Mesothelial cell of epicardium (in vitro differentiated cells): Measurements from ENCODE around the gene GATD1. TPM values are rescaled to one million over a fixed set of nuclear protein-coding genes. Genes with fewer than 3 reads are reported as not detected.
A peak's percentile ranks its signal among the peaks of the same experiment; 100 is the strongest.

Experiments used
- DNase-seq, 2 experiments: peaks; one replicate each; pipeline ENCODE4 v3.0.0; 2021; ENCODE audit warnings: low spot score in 2 of 2; ENCODE audit not compliant: unreplicated experiment in 2 of 2
- H3K27ac Mint-ChIP-seq: 2 replicates; pipeline ENCODE4 v1.8.0; 2021; ENCODE audit warnings: mixed read lengths
- H3K27me3 Mint-ChIP-seq: 2 replicates; pipeline ENCODE4 v1.8.0; 2021; ENCODE audit warnings: low read depth, mixed read lengths
- H3K36me3 Mint-ChIP-seq: 2 replicates; pipeline ENCODE4 v1.8.0; 2021; ENCODE audit warnings: mixed read lengths
- H3K4me1 Mint-ChIP-seq: 2 replicates; pipeline ENCODE4 v1.8.0; 2021; ENCODE audit warnings: mixed read lengths
- H3K4me3 Mint-ChIP-seq: 2 replicates; pipeline ENCODE4 v1.8.0; 2021; ENCODE audit warnings: mild to moderate bottlenecking, moderate library complexity, mixed read lengths
- H3K9me3 Mint-ChIP-seq: 2 replicates; pipeline ENCODE4 v1.8.0; 2021; ENCODE audit warnings: mixed read lengths
- CTCF ChIP-seq: fragments of 200-600 bp; sonication (generic); IDR thresholded peaks from one replicate; pipeline ENCODE4 v1.5.0; 2021; ENCODE audit warnings: antibody characterized with exemption; ENCODE audit not compliant: unreplicated experiment
- total RNA-seq: library from RNA; stranded (reverse); gene quantifications from 3 replicates; pipeline ENCODE4 v1.2.1, GENCODE V29; 2021

The GATD1 gene
- total RNA-seq, 1 donor from 2014 or later, result 91.2 TPM

GRCh38 chr11:767238-767637, 10.0 kb downstream of the GATD1 start:
- no peaks in the 10 kb centered on the region for H3K4me1 Mint-ChIP-seq
- H3K27ac Mint-ChIP-seq, result no peak overlapping the region
- peaks cover 20% of the 10 kb centered on the region for H3K36me3 Mint-ChIP-seq
- TF ChIP-seq CTCF, result no peak
- no peaks in the 10 kb centered on the region for H3K27me3 Mint-ChIP-seq
- no peak for DNase-seq
- H3K4me3 Mint-ChIP-seq, result no peak overlapping the region
- no peaks in the 10 kb centered on the region for H3K9me3 Mint-ChIP-seq

GRCh38 chr11:766936-767210, 10.4 kb downstream of the GATD1 start:
- H3K4me1 Mint-ChIP-seq, result no peaks in the 10 kb centered on the region
- DNase-seq, result no peak
- no peaks in the 10 kb centered on the region for H3K27me3 Mint-ChIP-seq
- H3K4me3 Mint-ChIP-seq, result no peak overlapping the region
- TF ChIP-seq CTCF, result no peak
- peaks cover 21% of the 10 kb centered on the region for H3K36me3 Mint-ChIP-seq
- H3K9me3 Mint-ChIP-seq, result no peaks in the 10 kb centered on the region
- no peak overlapping the region for H3K27ac Mint-ChIP-seq

- DNase-seq, result no peak
- H3K27ac Mint-ChIP-seq, result no peak overlapping the region
- H3K36me3 Mint-ChIP-seq, result peaks cover 21% of the 10 kb centered on the region
- H3K27me3 Mint-ChIP-seq, result no peaks in the 10 kb centered on the region
- no peak for TF ChIP-seq CTCF
- no peak overlapping the region for H3K4me3 Mint-ChIP-seq
- no peaks in the 10 kb centered on the region for H3K4me1 Mint-ChIP-seq
- H3K9me3 Mint-ChIP-seq, result no peaks in the 10 kb centered on the region
Measured at GRCh38 chr11:766106-766935, 11.0 kb downstream of the GATD1 start.

- Mint-ChIP-seq H3K36me3 (peaks cover 21% of the 10 kb centered on the region), H3K27ac (no peak overlapping the region), H3K4me3 (no peak overlapping the region), H3K4me1 (no peaks in the 10 kb centered on the region), H3K27me3 (no peaks in the 10 kb centered on the region), H3K9me3 (no peaks in the 10 kb centered on the region)
- no peak for TF ChIP-seq CTCF
- DNase-seq, result no peak
Measured at GRCh38 chr11:765802-766091, 11.5 kb downstream of the GATD1 start.

GRCh38 chr11:765025-765801, 12.1 kb downstream of the GATD1 start:
- H3K36me3 Mint-ChIP-seq, result peaks cover 21% of the 10 kb centered on the region
- H3K4me1 Mint-ChIP-seq, result no peaks in the 10 kb centered on the region
- H3K27ac Mint-ChIP-seq, result no peak overlapping the region
- peak; percentile 40 for TF ChIP-seq CTCF
- no peaks in the 10 kb centered on the region for H3K9me3 Mint-ChIP-seq
- H3K27me3 Mint-ChIP-seq, result no peaks in the 10 kb centered on the region
- no peak overlapping the region for H3K4me3 Mint-ChIP-seq
- DNase-seq, result no peak
